GM21737 (cell line): ENCODE measurements around the gene TUBA3D.
A peak's percentile ranks its signal among the peaks of the same experiment; 100 is the strongest.
"Not testable (repeated sequence)": the region's sequence is repeated elsewhere in the genome, so short reads cannot be mapped to it uniquely, and the experiment has no call there.

ENCODE experiments used
- ATAC-seq: cut with Tn5 transposase; IDR thresholded peaks from one replicate; pipeline ENCODE4 v1.9.1; 2021; ENCODE audit warnings: mild to moderate bottlenecking, moderate library complexity; ENCODE audit not compliant: unreplicated experiment

TUBA3D gene

GRCh38 chr2:131483981-131484820 lies 8.3 kb downstream of the TUBA3D start:
- ATAC-seq = not testable (repeated sequence)

- ATAC-seq = not testable (repeated sequence)
Observed at GRCh38 chr2:131484906-131485460, 9.1 kb downstream of the TUBA3D start.

- not testable (repeated sequence) for ATAC-seq
Observed at GRCh38 chr2:131486201-131486902, 10.4 kb downstream of the TUBA3D start.

- no peak for ATAC-seq
Observed at GRCh38 chr2:131488306-131489205, 12.6 kb downstream of the TUBA3D start.

GRCh38 chr2:131490616-131491468 lies 14.9 kb downstream of the TUBA3D start:
- not testable (repeated sequence) for ATAC-seq

- ATAC-seq = not testable (repeated sequence)
Observed at GRCh38 chr2:131491469-131491836, 15.5 kb downstream of the TUBA3D start.

GRCh38 chr2:131492015-131492417 lies 16.1 kb downstream of the TUBA3D start, which contains the start of gene MZT2A:
Gene MZT2A, minus strand, starts transcription at chr2:131492397. Its CDS starts 21 bp downstream, at chr2:131492376.
- ATAC-seq = peak; percentile 6

GRCh38 chr2:131492418-131493198 lies 16.7 kb downstream of the TUBA3D start:
- peak; percentile 64 for ATAC-seq

GRCh38 chr2:131493199-131493968 lies 17.5 kb downstream of the TUBA3D start:
- peak; percentile 21 for ATAC-seq

- not testable (repeated sequence) for ATAC-seq
Observed at GRCh38 chr2:131495506-131495905, 19.6 kb downstream of the TUBA3D start.

GRCh38 chr2:131498321-131498973 lies 22.5 kb downstream of the TUBA3D start:
- peak; percentile 65 for ATAC-seq

GRCh38 chr2:131503587-131503986 lies 27.7 kb downstream of the TUBA3D start:
- not testable (repeated sequence) for ATAC-seq

- not testable (repeated sequence) for ATAC-seq
Observed at GRCh38 chr2:131504082-131504750, 28.3 kb downstream of the TUBA3D start.

- ATAC-seq = no peak
Observed at GRCh38 chr2:131509615-131510014, 33.7 kb downstream of the TUBA3D start.

- not testable (repeated sequence) for ATAC-seq
Observed at GRCh38 chr2:131511291-131511968, 35.5 kb downstream of the TUBA3D start.
